ENCODE results near the gene LHPP.
"Not testable (repeated sequence)": the region's sequence is repeated elsewhere in the genome, so short reads cannot be mapped to it uniquely, and the experiment has no call there.

LHPP gene

GRCh38 chr10:124573726-124574455 lies 112.3 kb downstream of the LHPP start:
- no peak for DNase-seq (ENCODE audit: low spot score)

- no peak for DNase-seq (ENCODE audit: low spot score)
Measured at GRCh38 chr10:124574456-124575070, 112.9 kb downstream of the LHPP start.

GRCh38 chr10:124575107-124576035 lies 113.7 kb downstream of the LHPP start:
- DNase-seq (ENCODE audit: low spot score) = no peak

GRCh38 chr10:124576526-124577420 lies 115.2 kb downstream of the LHPP start:
- DNase-seq (ENCODE audit: low spot score) = no peak

DNA sequence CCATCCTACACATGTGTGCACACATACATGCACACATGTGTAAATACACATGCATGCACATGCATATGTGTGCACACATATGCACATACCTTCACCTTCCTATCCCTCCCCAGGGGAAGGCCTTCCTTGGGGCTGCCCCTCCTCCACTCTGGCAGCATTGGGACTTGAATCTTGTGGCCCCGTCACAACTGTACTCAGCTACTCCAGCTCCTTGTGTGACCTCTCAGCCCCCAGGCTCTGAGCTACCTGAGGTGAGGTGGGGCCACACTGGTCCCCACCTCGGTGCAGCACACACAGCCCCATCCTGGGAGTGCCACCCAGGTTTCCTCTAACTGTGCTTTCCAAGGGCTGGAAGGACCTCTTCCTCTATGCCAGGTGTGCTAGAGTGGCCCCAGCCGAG lies 116.0 kb downstream of the LHPP start:
- DNase-seq (ENCODE audit: low spot score) = no peak

GRCh38 chr10:124578231-124579010 lies 116.8 kb downstream of the LHPP start:
- DNase-seq (ENCODE audit: low spot score) = no peak

GRCh38 chr10:124579011-124579399 lies 117.4 kb downstream of the LHPP start:
- DNase-seq (ENCODE audit: low spot score) = no peak

- no peak for DNase-seq (ENCODE audit: low spot score)
Measured at GRCh38 chr10:124586142-124586541, 124.5 kb downstream of the LHPP start.

DNA sequence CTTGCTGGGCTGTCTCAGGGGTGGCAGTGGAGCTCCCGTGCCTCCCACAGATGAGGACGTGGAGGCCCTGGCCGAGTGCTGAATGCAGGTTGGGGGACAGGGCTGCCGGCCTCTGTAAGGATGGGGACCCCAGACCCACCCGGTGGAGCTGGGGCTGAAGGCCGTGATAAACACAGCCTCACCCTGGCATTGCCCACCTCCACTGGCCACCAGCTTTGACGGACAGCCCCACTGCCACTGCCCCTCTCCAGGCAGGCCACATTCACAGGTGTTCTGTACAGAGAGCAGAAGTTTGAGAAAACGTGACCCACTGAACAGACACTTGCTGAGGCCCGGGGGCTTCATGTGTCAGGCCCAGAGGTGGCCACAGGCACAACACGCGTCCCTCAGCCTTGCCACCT lies 126.2 kb downstream of the LHPP start:
- no peak for DNase-seq (ENCODE audit: low spot score)

DNA sequence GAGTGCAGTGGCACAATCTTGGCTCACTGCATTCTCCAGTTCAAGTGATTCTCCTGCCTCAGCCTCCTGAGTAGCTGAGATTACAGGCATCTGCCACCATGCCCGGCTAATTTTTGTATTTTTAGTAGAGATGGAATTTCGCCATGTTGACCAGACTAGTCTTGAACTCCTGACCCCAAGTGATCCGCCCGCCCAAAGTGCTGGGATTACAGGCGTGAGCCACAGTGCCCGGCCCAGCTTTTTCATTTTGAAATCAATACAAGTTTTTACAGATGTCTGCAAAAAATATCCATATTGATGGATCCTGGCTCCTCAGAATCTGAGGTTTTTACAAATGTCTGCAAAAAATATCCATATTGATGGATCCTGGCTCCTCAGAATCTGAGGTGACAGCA lies 126.7 kb downstream of the LHPP start:
- DNase-seq (ENCODE audit: low spot score) = not testable (repeated sequence)

DNA sequence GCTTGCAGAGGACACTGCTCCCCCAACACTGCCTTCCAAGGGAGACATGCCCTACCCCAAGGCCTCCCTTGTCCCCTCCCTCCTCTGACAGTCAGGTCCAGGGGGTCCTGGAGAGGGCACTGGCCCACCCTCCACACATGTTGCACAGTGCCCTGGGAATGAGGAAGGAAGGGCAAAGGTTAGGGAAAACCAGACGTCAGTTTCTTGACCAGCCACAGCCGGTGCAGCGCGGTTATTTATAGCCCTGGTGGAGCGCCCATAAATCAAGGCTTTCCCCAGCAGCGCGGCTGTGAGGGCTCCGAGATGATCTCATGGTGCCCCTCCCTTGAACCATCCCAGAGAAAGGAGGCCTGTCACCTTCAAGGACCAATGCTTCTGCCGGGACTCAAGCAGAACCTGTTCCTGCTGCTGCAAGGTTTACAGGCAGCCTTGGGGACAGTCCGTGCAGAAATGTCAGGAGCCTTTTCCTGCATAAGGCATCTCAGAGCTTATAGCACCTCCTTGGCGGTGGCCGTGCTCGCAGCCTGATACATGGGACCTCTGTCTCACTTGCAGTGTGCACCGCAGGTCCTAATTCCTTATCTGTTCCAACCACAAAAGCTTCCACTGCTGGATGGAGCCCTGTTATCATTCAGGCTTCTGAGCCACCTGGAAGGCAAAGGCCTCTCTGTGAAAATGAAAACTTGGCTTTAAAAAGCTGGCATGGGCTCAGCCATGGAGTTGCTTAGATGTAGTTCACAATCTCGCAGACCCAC lies 127.3 kb downstream of the LHPP start:
- DNase-seq (ENCODE audit: low spot score) = peak; percentile 43

DNA sequence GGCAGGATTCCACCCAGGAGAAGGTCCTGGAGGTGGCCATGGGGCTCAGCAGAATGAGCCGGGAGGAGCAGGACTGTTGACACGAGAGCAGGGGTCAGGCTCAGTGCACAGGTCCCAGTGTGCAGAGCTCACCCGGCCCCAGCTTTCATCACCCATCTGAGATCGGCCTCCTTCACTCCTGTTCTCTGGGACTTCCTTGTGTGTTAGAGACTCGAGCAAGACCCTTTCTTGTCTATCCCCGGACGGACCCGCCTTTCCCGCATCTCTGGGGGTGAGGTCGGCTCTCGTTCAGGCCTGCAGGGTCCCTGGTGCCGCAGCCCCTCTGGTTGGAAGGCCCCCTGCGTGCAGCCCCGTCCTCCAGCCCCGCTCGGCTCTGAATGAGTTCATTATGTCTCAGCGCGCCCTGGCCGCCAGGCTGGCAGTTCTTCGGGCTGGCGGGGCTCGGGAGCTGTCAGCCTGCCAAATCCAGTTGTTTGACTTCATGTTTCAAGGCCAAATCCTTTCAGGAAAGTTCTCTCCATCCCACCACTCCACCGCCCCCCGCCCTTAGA lies 127.9 kb downstream of the LHPP start:
- DNase-seq (ENCODE audit: low spot score) = no peak

DNA sequence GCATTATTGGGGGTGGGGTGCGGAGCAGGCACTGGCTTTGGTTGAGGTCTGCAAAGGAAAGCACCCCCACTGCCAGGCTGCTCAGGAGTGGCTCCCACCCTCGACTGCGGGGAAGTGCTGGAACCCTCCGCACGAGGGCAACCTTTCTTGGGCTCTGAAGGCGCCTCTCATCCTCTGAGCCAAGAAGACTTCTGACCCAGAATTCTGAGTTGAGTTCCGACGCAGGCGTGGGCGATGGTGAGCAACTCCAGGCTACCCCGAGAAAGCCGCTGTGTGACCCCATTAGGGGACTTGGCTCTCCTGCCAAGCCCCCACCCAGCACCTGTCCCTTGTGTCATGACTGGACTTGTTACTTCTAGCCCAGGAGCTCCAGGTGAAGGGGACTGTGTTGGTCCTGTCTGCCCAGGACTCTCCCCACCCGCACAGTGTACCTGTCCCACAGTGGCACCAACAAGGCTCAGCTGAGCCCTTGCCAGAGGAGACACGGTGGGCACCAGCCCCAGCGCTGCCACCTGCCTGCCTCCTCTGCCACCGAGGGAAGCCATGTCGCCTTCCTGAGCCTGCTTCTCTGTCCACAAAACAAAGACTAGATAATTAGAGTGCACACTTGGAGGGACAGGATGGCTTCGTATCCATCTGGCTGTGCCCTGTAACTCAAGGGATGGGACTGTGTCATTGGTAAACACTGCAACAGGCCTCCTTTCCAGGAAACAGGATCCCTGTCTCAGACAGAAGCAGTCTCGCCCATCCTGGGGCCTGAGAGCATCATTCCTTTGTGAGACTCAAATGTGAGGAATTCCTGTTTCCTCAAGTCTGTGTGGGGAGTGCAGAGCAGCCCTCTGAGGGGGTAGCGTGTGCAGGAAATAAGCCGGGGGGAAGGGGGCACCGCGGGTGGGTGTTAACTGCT lies 128.8 kb downstream of the LHPP start:
- peak; percentile 64 for DNase-seq (ENCODE audit: low spot score)

DNA sequence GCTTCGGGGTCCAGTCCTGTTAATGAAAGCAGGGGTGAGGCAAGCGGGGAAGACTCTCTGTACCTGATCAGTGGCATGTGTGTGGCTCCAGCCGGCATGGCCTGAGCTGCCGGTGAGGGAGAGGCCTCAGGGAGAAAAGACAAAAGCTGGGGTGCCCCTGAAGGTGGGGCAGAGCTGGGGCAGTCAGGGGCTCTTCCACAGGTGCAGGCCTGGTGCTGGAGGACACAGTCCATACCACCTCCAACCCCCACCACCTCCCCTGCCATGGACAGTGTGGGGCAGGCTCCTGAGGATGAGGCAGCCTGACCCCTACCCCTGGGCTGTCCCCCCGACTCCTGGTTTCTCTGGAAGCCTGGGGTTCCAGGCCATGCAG lies 129.5 kb downstream of the LHPP start:
- DNase-seq (ENCODE audit: low spot score) = no peak

DNA sequence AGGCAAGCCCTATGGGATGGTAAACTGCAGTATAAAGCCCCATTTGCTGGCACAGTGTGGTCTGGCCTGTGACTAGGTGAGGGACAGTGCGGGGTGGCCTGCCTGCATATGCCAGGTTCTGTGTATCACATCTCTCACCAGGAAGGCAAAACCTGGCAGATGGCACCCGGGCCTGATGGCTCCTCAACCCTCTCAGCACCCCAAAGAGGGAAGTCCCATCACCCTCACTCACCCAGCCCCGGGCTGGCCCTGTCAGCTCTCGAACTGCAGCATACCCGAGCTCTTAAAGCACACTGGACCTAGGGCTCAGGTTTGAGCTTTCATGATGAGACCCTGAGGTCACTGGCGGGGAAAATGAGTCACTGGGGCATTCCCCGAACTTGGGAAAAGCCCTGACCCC lies 130.5 kb downstream of the LHPP start:
- no peak for DNase-seq (ENCODE audit: low spot score)

DNA sequence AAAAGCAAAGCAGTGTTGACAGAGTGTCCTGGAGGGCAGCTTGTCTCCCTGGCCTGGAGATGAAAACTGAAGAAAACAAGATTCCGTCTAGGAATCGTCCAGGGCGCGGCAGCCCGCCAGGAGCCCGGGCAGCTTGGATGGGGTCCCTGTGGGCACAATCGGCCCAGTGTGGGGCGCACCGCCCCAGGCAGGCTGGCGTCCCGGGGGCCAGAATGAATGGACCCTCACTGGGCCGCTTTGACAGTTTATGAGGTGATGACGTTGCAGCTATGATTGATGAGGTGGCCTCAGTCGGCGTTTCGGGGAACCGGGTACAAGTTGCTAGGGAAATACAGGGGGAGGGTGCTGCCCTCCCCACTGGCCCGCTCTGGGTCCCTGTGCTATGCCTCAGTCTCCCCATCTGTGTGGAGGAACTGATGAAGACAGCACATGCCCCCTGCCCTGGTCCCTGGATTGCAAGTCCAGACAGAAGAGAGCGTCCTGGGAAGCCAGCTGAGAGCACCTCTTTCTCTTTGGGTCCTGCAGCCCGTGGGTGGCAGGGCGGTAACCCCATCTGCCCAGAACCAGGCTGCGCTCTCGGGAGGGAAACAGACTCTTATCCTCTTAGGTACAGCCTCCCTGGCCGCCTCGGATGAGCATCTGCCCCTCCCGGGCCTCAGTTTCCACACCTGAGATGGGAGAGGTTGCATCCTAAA lies 131.3 kb downstream of the LHPP start:
- no peak for DNase-seq (ENCODE audit: low spot score)

DNA sequence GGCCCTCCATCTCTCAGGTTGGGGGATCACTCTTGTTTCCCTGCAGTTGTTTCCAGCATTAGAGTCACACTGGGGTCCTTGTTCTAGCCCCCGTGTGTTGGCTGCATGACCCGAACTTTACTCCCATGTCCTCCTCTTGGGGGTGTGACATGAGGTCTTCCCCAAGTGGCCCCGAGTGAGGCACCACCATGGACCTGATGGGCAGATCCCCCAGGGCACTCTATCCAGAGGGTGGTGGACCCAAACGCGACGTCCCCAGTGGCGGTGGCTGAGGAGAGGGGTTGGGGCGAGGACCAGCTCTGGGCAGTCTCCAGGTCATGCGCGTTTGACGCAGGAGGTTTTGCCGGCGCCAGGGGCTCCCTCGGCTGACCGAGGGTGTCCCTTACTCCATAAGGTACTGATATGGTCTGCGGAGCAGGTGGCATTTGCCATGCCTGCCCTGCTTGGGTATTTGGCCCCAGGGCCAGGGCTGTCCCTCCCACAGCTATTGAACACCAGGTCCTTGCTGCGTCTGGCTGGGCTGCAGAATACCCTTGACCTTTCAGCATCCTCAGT lies 131.9 kb downstream of the LHPP start:
- no peak for DNase-seq (ENCODE audit: low spot score)

GRCh38 chr10:124594240-124594639 lies 132.6 kb downstream of the LHPP start:
- DNase-seq (ENCODE audit: low spot score) = peak; percentile 42

Data from kidney capillary endothelial cell (primary cell).